GM21367 (cell line): Measurements from ENCODE around the gene ATP5F1C.
"Not testable (repeated sequence)": the region's sequence is repeated elsewhere in the genome, so short reads cannot be mapped to it uniquely, and the experiment has no call there.

Source experiments
- ATAC-seq: cut with Tn5 transposase; IDR thresholded peaks from one replicate; pipeline ENCODE4 v1.9.1; 2021; ENCODE audit not compliant: unreplicated experiment

ATP5F1C gene

GRCh38 chr10:7787857-7788638 lies at the start of gene ATP5F1C, which contains the start of gene KIN:
Gene ATP5F1C, plus strand, starts transcription at chr10:7788177. Its CDS starts 31 bp downstream, at chr10:7788208.
Gene KIN, minus strand, starts transcription at chr10:7787993. Its CDS starts 60 bp downstream, at chr10:7787933.
- ATAC-seq = peak; percentile 92

GRCh38 chr10:7738536-7739407 lies 49.2 kb upstream of the ATP5F1C start:
- no peak for ATAC-seq

- no peak for ATAC-seq
Measured at GRCh38 chr10:7744307-7744706, 43.7 kb upstream of the ATP5F1C start.

- ATAC-seq = not testable (repeated sequence)
Measured at GRCh38 chr10:7748637-7749036, 39.3 kb upstream of the ATP5F1C start.

GRCh38 chr10:7750222-7750621 lies 37.8 kb upstream of the ATP5F1C start:
- ATAC-seq = no peak

GRCh38 chr10:7752251-7752650 lies 35.7 kb upstream of the ATP5F1C start:
- ATAC-seq = no peak

- ATAC-seq = no peak
Measured at GRCh38 chr10:7755103-7755502, 32.9 kb upstream of the ATP5F1C start.

GRCh38 chr10:7756360-7756992 lies 31.5 kb upstream of the ATP5F1C start:
- no peak for ATAC-seq

GRCh38 chr10:7763929-7764328 lies 24.0 kb upstream of the ATP5F1C start:
- ATAC-seq = no peak

GRCh38 chr10:7766241-7766640 lies 21.7 kb upstream of the ATP5F1C start:
- ATAC-seq = no peak

GRCh38 chr10:7767209-7767608 lies 20.8 kb upstream of the ATP5F1C start:
- no peak for ATAC-seq

GRCh38 chr10:7768417-7768816 lies 19.6 kb upstream of the ATP5F1C start:
- no peak for ATAC-seq

- ATAC-seq = no peak
Measured at GRCh38 chr10:7773845-7774801, 13.9 kb upstream of the ATP5F1C start.

GRCh38 chr10:7776777-7777176 lies 11.2 kb upstream of the ATP5F1C start:
- no peak for ATAC-seq

- ATAC-seq = not testable (repeated sequence)
Measured at GRCh38 chr10:7782194-7782593, 5.8 kb upstream of the ATP5F1C start.

- no peak for ATAC-seq
Measured at GRCh38 chr10:7786430-7786829, 1.5 kb upstream of the ATP5F1C start.

- ATAC-seq = peak; percentile 5
Measured at GRCh38 chr10:7787150-7787856, 674 bp upstream of the ATP5F1C start.

- ATAC-seq = peak; percentile 11
Measured at GRCh38 chr10:7788639-7789286, 786 bp downstream of the ATP5F1C start.

GRCh38 chr10:7789390-7789789 lies 1.4 kb downstream of the ATP5F1C start:
- ATAC-seq = no peak
